Cardiac muscle cell (in vitro differentiated cells and primary cell): ENCODE measurements around the gene RABL3. TPM values are rescaled to one million over a fixed set of nuclear protein-coding genes. Genes with fewer than 3 reads are reported as not detected.

Source experiments
- DNase-seq, 2 donors: peaks; one replicate each; pipeline versions ENCODE4 v3.0.0 to v3.0.0-alpha.2; 2010 to 2017; ENCODE audit warnings: low read depth in 1 of 2, low spot score in 1 of 2
- H3K27ac ChIP-seq: fragments of 200-600 bp; sonication (generic); 2 replicates; pipeline ENCODE4 v1.5.1; 2016
- H3K27me3 ChIP-seq: fragments of 200-600 bp; sonication (generic); 2 replicates; pipeline ENCODE4 v1.6.0; 2016; ENCODE audit warnings: control low read depth
- H3K36me3 ChIP-seq: fragments of 200-600 bp; sonication (generic); 2 replicates; pipeline ENCODE4 v1.5.1; 2016; ENCODE audit warnings: control low read depth
- H3K4me1 ChIP-seq: fragments of 200-600 bp; sonication (generic); 2 replicates; pipeline ENCODE4 v1.8.1; 2017; ENCODE audit warnings: low read depth, mild to moderate bottlenecking, mixed run types
- H3K4me3 ChIP-seq: fragments of 200-600 bp; sonication (generic); 2 replicates; pipeline ENCODE4 v1.5.1; 2016; ENCODE audit warnings: mild to moderate bottlenecking
- H3K9me3 ChIP-seq: fragments of 200-600 bp; sonication (generic); 2 replicates; pipeline ENCODE4 v1.5.1; 2017; ENCODE audit warnings: low read depth, mild to moderate bottlenecking, control low read depth
- CTCF ChIP-seq: IDR thresholded peaks from 2 replicates; pipeline ENCODE4 v1.5.1; 2012; ENCODE audit warnings: low read depth, mild to moderate bottlenecking, low read length
- polyA plus RNA-seq: library from polyadenylated mRNA; unstranded; fragments of >200 nt; fragmentation: Nextera tagmentation; extraction: Ambion mirVana; gene quantifications from 2 replicates; pipeline ENCODE4 v1.2.1, GENCODE V29; 2016
- total RNA-seq: library from RNA; depleted of rRNA; stranded (reverse); fragments of >200 nt; gene quantifications from 2 replicates; pipeline ENCODE4 v1.2.3, GENCODE V29; 2016

RABL3 gene
- total and polyA plus RNA-seq, 2 experiments from 2014 or later = 12.5 to 22.3 TPM

- Histone ChIP-seq H3K4me3 (no peak overlapping the region), H3K27me3 (no peaks in the 10 kb centered on the region), H3K27ac (no peak overlapping the region), H3K4me1 (peaks cover 20% of the 10 kb centered on the region), H3K36me3 (no peaks in the 10 kb centered on the region), H3K9me3 (no peaks in the 10 kb centered on the region)
- no peak for DNase-seq
- TF ChIP-seq CTCF = no peak
These were observed 92.0 kb downstream of the RABL3 start for GRCh38 chr3:120650311-120650710.

- Histone ChIP-seq H3K4me1 (peaks cover 20% of the 10 kb centered on the region), H3K4me3 (no peak overlapping the region), H3K36me3 (no peaks in the 10 kb centered on the region), H3K9me3 (no peaks in the 10 kb centered on the region), H3K27ac (no peak overlapping the region), H3K27me3 (no peaks in the 10 kb centered on the region)
- DNase-seq = no peak
- TF ChIP-seq CTCF = no peak
These were observed 92.5 kb downstream of the RABL3 start for GRCh38 chr3:120649830-120650233.

DNA sequence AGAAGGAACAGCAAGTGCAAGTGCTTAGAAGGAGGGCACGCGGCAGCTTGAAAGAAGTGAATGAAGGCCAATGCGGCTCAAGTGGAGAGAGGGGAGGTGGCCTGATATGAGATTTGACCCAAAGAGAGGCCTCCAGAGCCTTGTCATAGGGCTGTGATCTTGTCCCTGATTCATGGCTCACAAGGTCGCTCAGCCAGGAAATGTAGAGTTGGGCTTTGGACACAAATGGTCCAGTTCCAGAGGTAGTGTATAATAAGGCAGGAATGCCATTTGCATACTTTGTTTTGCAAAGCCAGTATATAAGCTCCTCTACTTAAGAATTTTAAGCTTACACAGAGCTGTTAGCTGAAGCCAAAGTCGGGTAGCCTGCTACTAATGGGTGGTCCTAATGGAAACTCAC lies 94.0 kb downstream of the RABL3 start:
- DNase-seq = no peak
- H3K4me1 ChIP-seq = peaks cover 17% of the 10 kb centered on the region
- H3K4me3 ChIP-seq = no peak overlapping the region
- no peak overlapping the region for H3K27ac ChIP-seq
- TF ChIP-seq CTCF = no peak
- no peaks in the 10 kb centered on the region for H3K27me3 ChIP-seq
- no peaks in the 10 kb centered on the region for H3K36me3 ChIP-seq
- no peaks in the 10 kb centered on the region for H3K9me3 ChIP-seq

- no peak overlapping the region for H3K4me3 ChIP-seq
- H3K9me3 ChIP-seq = no peaks in the 10 kb centered on the region
- no peaks in the 10 kb centered on the region for H3K27me3 ChIP-seq
- DNase-seq = peak in 1 of 2 donors; percentile 62
- H3K4me1 ChIP-seq = peaks cover 5% of the 10 kb centered on the region
- H3K36me3 ChIP-seq = no peaks in the 10 kb centered on the region
- TF ChIP-seq CTCF = no peak
- no peak overlapping the region for H3K27ac ChIP-seq
These were observed 95.4 kb downstream of the RABL3 start for GRCh38 chr3:120646771-120647432.

- H3K36me3 ChIP-seq = no peaks in the 10 kb centered on the region
- H3K9me3 ChIP-seq = no peaks in the 10 kb centered on the region
- peak in 1 of 2 donors; percentile 78 for DNase-seq
- H3K27me3 ChIP-seq = no peaks in the 10 kb centered on the region
- H3K4me3 ChIP-seq = no peak overlapping the region
- peaks cover 3% of the 10 kb centered on the region for H3K4me1 ChIP-seq
- no peak overlapping the region for H3K27ac ChIP-seq
- no peak for TF ChIP-seq CTCF
These were observed 97.1 kb downstream of the RABL3 start for GRCh38 chr3:120645083-120645845.
